Measurements from ENCODE around the gene ASPHD2.

Gene ASPHD2

GRCh38 chr22:26446808-26447515 is 17.9 kb downstream of the ASPHD2 start:
- DNase-seq = no peak

DNA sequence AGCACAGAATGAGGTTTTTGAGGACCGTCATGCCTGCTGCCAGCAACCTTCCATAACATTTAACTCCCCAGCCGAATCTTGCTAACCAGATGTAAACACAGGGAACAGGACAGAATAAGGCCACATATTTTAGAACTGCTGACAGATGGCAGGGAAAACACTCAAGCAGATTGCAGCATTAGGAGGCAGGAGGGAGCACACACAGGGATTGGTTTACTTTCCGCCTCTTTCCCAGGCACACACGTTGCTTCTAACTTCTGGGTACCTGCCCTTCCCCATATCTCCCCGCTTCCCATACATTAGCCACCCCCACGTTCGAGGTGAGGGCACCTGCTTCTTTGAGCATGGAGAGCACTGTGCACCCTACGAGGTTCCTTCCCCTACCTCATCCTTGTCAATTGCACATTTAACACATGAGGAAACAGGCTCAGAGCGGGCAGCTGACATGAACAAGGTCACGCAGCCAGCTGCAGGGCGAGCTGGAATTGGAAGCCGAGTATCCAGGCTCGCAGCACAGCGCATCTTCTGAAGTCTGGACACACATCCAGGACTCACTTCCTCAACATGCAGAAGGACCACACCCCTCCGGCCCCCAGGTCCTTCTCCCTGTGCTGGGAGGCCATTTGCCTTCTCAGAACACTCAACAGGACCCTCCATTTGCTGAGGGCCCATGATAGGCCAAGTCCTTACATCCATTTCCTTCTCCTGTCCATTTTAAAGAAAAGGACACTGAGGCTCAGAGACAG is 18.7 kb downstream of the ASPHD2 start:
- no peak for DNase-seq

DNA sequence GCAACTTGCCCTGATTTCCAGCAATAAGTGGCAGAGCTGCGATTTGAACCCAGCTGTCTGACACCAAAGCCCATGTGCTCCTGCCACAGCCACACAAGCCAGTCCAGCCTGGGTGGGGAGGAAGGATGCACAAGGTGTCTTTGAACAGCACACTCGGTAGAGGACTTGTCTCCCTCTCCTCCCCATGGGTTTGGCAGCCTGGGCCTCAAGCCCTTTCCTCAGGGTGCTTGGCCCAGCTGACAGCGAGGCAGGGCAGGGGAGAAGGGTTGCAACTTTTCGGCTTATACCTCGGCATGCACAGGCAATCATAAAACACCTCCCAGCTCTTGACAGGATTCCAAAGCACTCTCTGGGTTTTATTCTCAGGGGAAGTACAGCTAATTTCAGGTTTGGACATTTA is 19.3 kb downstream of the ASPHD2 start:
- no peak for DNase-seq

GRCh38 chr22:26448941-26449340 is 19.9 kb downstream of the ASPHD2 start:
- DNase-seq = no peak

GRCh38 chr22:26450453-26451185 is 21.6 kb downstream of the ASPHD2 start:
- no peak for DNase-seq

DNA sequence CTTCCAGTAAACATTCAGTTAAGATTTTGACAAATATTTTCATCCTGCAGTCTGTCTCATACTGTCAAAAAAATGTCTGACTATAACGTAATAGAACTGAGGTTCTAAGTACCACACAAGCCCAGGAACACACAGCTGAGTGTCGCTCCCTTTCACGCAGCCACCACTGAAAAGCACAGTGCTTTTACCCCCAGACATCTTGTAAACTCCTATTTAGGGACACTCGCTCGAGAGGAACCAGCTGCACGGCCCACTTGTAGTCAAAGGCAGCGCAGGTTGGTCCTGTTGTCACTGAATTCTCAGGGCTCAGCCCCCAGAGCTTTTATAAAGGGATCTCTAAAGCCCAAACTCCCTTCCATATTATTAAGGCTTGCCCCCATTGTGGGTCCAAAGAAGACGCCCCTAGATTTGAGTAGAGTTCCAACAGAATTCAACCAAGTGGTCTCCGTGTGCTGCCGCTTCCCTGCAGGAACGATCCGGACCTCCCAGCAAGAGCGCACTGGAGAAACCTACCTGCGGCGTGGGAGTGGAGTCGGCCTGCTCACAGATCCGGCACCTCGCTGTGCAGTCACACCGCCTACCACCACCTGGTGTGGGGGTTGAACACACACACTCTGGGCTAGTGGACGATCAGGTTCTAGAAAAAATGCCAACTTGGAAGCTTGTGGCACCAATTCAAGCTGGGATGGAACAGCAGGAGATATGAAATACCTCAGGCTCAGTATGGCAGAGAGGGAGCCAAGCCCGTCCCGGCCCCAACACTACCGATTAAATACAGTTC is 23.4 kb downstream of the ASPHD2 start:
- no peak for DNase-seq

DNA sequence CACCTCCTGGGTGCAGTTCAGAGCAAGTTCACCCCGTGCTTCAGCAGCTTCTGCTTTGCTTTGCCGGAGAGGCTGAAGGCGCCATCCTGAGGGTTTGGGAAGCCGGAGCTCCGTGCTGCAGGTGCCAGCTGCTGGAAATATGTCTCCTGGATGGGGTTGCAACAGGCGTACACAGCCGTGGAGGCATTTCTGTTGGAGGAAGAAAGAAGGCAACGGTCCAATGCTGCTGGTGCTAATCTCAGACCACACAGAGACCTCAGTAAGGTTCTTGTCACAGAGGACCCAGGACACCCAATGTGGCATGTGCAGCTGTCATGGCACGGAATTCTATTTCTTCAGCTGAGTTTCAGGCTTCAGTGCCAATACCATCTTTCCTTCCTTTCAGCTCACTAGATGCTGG is 24.2 kb downstream of the ASPHD2 start:
- DNase-seq = no peak

DNA sequence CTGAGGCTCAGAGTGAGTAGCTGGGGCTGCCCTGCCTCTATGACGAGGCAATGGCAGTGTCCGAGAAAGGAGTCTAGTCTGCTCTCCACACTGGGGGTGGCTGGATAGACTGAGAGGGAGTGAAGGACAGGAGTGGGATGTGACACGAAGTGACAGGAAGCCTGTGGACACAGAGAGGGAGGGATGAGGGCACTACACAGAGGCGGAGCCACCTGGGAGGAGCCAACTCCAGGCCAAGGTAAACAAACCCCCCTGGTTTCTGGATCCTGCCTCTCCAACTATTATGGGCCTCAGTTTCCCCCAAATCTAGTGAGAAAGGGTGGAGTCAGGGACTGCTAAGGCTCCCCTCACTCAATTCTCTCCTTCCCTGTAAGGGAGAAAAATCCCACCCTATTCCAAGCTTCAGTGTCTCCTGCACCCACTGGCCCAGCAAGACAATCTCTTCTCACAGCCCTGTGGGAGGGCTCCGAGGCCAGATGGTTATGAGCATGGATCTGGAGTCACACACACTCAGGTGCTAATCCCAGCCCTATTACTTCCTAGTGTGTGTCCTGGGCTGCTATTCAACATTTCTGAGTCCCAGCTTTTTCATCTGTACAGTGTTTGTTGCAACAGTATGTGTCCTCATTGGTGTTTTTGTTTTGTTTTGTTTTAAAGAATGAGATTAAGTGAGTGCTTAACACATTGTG is 24.9 kb downstream of the ASPHD2 start:
- no peak for DNase-seq

GRCh38 chr22:26457661-26458272 is 28.7 kb downstream of the ASPHD2 start:
- no peak for DNase-seq

DNA sequence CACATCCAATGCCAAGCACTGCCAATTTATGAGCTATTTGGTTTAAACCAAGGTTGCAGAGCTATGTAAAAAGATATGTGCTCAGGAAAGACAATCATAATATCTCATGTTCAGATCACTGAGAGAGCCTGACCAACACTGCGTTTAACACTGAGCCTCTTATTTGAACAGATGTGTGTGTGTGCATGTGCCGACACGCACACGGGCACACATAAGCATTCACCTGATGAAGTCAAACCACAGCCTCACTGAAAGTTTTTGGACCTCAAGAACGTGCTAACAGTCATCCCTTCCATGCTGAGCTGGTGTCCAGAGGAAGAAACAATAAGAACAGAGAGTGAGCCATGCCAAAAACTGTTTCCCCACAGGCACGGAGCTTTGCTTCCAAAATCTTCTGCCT is 31.1 kb downstream of the ASPHD2 start:
- no peak for DNase-seq

- peak; percentile 92 for DNase-seq
Measured at GRCh38 chr22:26461188-26461810, 32.2 kb downstream of the ASPHD2 start.

GRCh38 chr22:26462051-26462450 is 33.0 kb downstream of the ASPHD2 start:
- DNase-seq = no peak

GRCh38 chr22:26462641-26463040 is 33.6 kb downstream of the ASPHD2 start:
- no peak for DNase-seq

GRCh38 chr22:26463101-26463661 is 34.1 kb downstream of the ASPHD2 start:
- DNase-seq = peak; percentile 88

DNA sequence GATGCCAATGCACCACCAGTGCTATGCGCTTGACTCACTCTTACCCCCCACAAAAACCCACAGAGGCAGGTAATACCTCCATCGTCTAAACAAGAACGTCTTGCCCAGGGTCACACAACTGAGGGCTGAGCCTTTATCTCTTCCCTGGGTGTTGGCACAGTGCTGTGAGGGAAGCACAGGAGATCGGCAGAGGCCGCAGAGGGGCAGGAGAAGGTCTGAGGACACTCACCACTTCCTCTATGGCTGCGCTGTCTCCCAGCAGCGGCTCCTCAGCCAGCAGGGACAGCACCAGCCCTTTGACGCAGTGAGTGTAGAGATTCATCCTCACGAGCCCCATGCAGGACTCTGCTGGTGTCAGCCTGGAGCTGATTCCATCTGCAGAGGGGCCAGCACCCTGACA is 34.6 kb downstream of the ASPHD2 start:
- DNase-seq = no peak

DNA sequence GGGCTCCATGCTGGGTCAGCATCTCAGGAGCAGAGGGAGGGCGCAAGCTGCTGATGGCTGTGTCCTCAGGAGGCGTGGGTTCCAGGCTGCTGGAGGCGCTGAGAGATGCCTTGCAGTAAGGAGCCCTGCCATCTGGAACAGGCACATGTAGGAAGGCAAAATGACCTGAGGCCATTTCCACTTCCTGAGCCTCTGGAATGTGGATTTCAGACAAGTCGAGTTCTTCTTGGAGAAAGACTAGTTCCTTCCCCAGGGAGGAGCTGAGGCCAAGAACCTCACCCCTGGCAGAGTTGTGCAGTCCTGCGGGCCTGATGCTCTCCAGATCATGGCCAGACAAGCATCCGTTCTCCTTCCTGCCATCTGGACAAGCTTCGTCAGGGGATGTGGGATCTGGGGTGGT is 35.3 kb downstream of the ASPHD2 start:
- peak; percentile 12 for DNase-seq

GRCh38 chr22:26466196-26466595 is 37.1 kb downstream of the ASPHD2 start:
- no peak for DNase-seq

- no peak for DNase-seq
Measured at GRCh38 chr22:26470807-26471206, 41.7 kb downstream of the ASPHD2 start.

DNA sequence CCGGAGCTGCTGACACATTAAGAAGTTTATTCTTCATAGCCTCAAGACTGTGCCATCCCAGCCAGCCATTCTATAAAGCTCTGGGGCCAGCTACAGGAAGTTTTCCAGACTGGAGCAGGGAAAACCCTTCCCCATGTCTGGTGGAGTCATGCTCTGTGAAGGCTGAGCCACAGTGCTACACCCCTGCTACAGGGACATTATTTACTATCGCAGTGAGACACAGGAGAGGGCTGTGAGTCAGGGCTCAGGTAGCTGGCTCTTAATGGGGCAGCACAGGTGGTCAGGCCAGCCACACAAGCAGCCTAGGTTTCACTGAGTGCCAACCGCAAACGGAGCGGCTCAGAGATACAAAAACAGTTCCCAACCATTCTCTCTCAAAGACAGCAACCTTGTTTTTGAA is 42.5 kb downstream of the ASPHD2 start:
- no peak for DNase-seq

DNA sequence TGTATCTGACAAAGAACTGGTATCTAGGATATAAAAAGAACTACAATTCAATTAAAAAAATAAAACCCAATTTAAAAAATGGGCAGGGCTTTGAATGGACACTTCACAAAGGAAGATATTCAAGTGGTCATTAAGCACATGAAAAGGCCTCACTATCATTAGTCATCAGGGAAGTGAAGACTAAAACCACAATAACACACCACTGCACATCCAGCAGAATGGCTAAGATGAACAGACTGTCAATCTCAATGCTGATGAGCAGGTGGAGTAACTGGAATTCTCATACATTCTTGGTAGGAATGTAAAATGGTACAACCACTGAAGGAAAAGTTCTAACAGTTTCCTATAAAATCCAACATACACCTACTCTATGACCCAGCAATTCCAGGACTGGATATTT is 45.6 kb downstream of the ASPHD2 start:
- no peak for DNase-seq

DNA sequence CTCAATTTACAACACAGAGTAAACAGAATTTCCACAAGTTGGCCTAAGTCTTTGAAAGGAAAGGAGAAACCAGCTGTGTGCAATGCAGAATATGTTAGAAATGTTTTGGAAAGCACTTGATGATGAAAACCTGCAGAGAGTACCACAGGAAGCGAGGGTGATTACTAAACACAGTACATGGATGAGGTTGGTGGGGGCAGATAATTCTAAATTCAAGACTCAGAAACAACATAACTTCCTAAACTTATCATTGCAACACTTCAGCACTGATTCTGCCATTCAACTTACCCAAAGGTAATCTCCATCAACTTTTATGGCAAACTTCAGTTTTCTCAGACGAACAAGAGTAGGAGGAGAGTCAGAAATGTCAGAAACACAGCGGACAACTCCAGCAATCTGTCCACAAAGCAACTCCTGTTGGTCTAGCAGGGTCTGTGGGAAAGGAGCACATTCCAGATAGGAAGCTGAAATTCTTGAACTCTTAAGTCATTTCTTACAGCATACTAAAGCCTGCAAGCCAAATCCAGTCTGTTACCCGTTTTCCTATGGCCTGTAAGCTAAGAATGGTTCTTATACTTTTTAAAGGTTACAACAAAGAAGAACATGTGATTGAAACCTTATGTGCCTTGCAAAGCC is 47.8 kb downstream of the ASPHD2 start:
- no peak for DNase-seq
